Measurements from ENCODE around the gene TTC21B.
A peak's percentile ranks its signal among the peaks of the same experiment; 100 is the strongest.

The TTC21B gene

DNA sequence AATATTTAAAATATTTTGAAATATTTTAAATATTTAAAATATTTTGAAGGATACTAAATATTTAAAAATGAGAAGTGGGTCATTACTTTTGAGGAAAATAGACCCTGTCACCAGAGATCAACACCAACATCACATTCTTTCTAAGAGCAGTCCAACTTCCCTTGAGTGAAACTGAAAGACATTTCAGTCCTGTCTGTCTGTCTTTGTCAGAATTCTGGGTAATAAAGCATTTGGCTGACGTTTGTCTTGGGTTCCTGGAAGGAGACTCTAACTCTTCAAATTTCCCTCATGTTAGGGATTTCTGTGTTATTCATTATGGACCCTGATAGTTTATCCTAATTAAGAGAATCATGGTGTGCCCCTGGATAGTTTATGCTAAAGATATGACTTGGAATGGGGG lies 32.8 kb downstream of the TTC21B start:
- DNase-seq = no peak

DNA sequence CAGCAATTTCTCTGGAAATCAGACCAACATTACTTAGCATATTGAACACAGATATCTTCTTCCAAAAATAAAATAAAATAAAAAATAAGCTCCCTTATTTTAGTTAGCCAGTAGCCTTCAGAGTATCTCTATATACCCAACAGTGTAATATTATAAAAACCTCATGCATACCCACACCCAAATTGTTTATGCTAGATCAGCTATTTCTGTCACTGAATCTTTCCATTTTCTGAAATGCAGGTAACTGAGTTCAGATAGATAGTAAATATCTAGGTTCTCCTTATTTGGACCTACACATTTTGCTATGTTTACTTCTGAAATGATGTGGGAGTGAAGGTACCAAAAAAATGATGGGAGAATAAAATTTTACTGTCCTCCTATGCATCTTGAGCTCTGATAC lies 39.9 kb downstream of the TTC21B start:
- no peak for DNase-seq

DNA sequence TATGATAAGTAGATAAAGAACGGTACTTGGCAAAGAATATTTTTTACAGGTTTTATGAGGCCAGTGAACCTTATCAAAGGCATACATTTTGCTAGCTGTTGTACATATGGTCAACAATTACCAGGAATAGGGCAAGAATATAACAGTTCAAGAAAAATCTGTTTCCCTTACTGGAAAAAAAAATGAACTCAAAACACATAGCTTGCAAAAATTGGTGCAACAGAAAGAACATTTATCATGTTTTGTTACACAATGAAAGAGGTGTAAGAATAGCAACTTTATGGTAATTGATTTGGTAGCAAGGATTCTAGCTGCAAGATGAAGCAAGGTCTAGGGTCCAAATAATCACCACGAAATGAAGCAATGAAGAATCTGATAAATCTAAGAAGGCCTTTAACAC lies 41.6 kb downstream of the TTC21B start:
- no peak for DNase-seq

DNA sequence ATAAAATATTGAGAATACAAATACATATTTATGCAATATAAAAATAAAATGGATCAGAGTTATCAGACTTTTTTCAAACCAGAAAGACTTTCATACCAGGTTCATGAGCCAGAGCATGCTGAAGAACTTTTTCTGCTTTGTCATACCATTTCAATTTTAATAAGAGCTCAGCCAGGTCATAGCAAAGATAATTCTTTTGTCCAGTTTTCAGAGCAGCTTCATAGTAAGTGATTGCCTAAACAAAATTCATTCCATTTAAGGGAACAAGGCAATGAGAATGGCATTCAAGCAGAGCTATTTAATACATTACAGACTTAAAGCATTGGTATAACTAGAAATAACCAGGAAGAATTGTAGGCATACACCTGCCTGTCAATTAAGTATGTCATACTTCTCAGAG lies 42.3 kb downstream of the TTC21B start:
- DNase-seq = no peak

DNA sequence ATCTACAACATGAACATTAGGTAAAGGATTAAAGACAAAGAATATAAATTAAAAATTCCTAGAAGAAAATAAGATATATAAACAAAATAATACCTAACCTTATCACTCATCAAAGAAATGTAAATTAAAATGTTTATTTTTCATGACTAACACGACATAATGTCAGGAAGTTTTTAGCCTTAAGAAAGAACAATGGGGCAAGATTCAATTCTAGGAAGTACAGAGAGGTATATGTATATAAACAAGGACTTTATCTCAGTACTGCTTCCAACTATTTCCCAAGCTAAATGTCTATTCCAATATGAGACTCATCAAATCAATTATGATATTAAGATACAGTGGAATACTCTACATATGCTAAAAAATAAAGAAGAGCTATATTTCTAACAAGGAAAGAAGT lies 44.1 kb downstream of the TTC21B start:
- DNase-seq = no peak

DNA sequence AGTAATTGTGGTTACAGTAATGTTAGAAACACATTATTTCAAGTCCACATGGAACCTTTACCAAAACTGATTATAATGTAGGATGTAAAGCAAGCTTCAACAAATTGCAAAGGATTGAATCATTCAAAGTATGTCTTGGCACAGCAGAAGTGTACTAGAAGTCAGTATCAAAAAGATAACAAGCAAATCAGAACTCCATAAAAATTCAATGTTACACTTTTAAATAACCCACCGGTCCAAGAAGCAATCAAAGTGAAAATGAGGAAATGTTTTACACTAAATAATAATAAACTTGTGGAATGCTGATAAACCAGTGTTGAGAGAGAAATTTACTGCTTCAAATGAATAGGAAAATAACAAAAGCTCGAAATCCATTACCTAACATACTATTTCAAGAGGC lies 47.7 kb downstream of the TTC21B start:
- DNase-seq = no peak

DNA sequence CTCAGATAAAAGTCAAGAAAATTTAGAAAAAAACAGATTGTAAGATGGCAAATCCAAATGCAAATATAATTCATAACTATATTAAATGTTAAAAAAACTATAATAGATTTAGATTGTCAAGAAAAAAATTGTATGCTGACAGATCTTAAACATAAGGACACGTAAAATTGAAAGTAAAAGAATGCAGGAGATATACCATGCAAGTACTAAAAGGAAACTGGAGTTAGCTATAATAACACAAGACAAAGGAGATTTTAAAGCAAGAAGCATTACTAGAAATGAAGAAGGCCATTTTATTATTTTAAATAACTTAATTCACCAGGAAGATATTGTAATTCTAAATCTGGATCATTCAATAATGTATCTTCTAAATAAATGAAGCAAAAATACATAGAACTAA lies 48.3 kb downstream of the TTC21B start:
- DNase-seq = no peak

DNA sequence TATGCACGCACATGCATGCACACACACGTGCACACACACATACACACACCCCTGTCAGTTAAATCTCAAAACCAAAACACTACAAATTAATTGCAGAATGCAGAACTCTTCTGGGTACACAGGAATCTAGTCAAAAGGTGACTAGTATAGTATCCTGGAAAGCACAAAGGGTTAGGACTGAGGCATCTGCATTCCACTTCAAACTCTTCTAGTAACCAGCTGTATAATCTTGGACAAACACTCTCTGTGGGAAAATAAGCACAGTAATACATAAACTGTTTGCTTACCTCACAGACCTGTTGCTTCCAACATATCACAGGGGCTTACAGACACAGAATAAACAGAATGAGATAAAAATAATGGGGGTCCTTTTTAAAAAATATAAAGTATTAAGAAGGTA lies 49.1 kb downstream of the TTC21B start:
- no peak for DNase-seq

DNA sequence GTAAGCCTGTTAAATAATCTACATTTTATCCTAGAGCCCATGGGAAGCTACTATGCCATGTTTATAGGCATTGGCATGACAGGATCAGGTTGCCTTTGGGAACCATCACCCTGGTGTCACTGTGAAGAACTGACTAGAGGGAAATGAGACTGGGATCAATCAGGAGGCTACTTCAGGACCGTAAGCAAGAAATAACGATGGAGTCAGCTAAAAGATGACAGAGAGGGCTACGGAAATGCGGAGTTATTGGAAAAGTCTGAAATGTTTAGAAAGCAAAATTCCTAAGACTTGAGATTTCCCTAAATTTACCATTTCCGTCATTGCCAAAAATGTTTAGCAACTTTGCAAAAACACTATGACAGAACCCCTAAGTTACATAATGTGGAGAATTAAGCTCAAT lies 50.2 kb downstream of the TTC21B start:
- no peak for DNase-seq

DNA sequence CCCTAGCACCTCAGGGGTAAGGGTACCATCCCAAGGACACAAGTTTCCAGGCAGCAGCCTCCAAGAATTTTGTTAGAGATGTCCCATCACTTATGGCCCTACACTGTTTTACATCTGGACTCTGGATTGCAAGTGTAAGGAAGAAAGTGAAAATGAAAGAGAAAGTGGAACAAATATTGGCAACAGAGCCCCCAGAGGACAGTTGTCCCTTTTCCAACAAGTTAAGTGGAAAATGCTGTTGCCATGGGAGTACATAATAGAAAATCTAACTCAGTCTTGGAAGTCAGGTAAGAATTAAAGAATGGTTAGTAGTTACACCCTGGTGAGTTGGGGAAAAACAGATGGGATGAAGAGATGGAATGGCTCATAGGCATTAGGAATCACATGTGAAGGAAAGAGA lies 50.6 kb downstream of the TTC21B start:
- DNase-seq = peak; percentile 8

DNA sequence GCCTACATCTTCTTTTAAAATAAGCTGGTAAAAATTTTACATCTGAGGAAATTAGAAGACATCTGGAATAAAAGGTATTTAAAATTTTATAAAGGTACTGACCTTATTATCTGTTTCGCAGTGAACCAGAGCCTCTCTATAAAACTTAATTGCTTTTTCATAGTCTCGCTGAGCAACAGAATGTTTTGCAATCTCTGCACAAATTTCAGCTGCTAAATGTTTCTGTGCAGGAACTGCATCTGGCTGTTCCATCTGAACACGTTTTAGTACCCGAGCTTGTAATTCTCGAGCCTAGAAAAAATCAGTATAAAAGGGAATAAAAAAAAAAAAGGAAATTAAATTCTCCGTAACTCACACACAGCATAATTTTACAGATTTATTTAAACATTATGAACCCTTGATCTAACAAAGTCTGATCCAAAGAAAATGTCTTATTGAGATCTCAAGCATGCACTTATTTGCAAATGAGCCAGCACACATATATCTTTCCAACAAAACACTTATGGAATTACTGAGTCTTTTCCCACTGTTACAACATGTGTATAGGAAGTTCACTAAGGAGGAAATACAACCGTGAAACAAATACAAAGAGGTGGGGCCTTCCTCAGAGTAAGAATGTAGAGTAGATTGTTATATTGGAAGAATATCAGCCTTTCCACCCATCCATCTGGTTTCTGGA lies 51.8 kb downstream of the TTC21B start:
- DNase-seq = no peak

DNA sequence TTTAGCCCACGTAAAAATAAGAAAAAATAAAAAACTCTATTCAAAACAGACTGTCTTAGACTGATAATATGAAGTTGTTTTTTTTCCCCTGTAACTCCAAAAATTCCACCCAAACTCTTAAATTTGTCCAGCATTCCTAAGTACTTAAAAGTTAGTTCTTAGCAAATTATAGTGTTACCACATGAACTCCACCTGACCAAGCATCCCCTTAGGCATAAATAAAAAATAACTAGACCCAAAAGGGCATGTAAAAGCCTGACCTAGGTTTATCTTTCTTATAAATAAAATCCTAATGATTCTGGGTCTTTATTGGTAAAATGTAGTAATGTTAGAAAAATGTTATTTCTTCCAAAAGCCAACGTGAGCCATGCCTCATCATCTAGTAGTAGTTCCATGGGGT lies 54.3 kb downstream of the TTC21B start:
- no peak for DNase-seq

DNA sequence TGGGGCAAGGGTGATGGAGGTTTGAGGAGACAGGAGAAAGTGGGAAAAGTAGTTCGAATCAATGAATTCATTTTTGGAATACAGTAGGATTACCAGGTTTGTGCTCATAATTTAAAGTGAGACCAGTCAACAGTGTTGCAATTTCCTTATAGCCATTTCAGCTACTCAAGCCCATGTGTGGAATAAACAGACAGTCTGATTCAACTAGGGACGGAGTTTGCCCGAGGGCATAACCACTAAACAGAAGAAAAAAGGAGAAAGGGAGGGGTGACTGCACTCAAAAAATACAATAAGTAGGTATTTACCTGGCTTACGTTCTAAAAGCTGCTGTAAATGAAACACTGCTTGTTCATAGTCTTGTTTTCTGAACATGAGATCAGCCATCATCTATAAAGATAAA lies 55.2 kb downstream of the TTC21B start:
- DNase-seq = no peak

DNA sequence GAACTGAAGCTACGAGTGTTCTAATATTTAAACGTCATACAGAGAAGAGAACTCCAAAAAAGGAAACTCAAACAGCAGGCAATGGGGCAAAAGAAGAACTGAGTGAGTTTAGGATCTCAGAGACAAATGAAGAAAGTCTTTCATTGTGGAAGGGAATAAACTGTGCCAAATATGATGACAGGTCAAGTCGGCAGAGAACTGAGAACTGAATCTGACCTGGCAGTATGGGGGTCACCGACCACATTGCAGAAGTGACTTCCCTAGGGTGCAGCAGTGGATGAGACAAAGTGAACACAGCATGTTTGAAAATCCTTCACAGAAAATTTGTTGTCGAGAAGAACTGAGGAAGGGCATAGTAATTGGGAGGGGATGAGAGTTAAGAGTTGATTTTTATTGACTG lies 55.9 kb downstream of the TTC21B start:
- no peak for DNase-seq

DNA sequence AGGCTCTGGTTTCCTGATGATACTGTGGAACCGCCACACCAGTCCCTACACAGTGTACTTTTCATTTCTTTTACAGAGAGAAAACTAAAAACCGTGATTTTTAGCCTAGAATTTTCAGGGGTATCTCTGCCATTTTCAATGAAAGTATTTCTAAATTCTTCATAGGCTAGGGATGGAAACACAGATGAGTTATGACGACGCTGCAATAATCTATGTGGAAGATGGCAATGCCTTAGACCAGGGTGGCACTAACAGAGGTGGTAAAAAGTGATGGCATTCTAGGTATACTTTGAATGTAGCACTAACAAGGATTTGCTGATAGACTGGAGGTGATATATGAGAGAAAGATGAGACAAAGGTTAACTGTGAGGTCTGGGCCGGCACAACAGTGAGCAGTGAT lies 56.5 kb downstream of the TTC21B start:
- DNase-seq = no peak

DNA sequence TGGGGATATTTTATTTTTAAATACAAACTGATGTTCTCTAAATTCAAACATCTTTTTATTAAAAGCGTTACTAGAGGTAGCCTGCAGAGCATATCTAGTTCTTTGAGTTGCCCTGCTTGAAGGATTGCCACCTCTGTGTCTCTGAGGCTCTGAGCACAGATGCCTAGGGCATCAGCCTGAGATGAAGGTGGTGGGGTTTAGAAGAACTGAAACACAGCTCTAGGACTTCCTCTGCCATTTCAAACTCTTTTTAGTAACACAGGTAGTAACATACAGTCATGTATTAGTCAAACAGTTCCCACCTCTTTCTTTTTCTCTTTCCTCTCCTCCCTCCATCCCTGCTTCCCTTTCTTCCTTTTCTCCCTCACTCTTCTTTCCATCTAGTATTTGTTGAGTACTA lies 57.6 kb downstream of the TTC21B start:
- DNase-seq = no peak

DNA sequence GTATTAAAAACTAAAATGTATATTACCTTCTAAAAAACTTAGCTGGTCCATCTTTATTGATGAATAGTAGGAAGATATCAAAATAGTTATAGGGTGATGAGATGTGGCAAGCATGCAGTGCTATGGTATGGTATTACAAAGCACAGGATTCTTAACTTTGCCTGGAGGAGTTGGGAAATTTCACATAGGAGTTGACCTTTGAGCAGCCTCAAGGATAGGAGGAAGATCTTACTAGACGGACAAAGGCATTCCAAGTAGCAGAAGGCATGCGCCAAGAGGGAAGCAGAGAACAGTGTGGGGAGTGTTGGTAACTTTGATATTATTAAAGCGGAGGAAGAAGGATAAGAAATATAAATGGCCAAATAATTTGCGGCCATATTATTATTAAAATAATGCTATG lies 60.0 kb downstream of the TTC21B start:
- DNase-seq = no peak

DNA sequence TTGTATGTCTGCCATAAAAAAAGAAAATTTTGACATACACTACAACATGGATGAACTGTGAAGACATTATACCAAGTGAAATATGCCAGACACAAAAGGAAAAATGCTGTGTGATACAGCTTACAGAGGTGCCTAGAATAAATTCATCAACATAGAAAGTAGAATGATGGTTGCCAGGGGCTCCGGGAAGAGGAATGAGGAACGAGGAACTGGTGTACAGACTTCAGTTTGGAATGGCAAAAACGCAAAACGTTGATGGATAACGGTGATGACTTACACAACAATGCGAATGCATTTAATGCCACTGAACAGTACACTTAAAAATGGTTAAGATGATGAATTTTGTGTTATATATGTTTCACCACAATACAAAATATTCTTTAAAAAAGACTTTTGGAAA lies 61.0 kb downstream of the TTC21B start:
- no peak for DNase-seq

DNA sequence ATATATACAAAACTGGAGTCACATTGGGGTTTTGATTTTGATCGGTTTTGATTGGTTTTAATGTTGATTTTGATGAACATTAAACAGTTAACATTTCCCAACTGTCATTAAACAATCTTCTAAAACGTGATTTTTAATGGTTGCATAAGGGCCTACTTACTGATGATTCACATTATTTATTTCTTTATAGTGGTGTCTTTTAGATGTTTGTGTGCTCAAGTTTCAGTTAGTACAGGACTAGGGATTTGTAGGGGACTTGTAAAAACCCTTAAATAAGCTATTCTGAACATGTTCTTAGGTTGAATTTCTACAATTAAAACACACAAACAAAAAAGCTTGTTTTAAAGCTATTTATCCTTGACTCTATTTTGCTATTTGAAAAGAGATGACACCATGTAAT lies 61.6 kb downstream of the TTC21B start:
- DNase-seq = no peak

DNA sequence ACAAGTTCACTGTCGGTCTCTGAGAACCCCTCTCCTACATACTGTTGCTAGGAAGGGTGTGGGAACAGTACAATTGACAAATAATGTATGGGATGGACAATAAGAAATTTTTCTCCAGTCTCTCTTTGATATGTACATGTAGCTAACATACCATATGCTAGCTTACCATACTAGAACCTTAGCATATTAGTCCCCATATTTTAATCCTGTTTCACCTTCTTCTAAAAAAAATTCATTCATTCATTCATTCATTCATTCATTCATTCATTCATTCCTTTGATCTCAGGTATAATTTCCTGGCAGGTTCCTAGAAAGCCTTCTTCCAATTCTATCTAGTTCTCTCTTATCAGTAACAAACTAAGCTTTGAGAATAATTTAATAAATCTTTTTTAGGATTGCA lies 62.2 kb downstream of the TTC21B start:
- no peak for DNase-seq

DNA sequence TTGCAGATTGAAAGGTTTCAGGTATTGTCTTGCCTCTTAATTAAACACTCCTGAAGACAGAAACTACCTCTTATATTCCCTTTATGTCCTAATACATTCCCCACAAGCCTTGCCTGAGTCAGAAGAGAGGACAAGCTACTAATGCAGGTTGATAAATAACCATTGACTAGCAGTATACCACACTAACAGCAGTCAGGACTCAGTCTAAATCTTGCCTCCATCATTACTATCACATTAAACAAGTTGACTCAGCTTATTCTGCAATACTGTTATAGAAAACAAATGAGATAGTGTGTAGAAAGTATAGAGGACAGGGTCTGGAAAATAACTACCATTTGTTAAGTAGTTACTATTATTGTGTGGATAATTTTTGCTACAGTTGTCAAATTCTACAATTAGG lies 63.8 kb downstream of the TTC21B start:
- no peak for DNase-seq

DNA sequence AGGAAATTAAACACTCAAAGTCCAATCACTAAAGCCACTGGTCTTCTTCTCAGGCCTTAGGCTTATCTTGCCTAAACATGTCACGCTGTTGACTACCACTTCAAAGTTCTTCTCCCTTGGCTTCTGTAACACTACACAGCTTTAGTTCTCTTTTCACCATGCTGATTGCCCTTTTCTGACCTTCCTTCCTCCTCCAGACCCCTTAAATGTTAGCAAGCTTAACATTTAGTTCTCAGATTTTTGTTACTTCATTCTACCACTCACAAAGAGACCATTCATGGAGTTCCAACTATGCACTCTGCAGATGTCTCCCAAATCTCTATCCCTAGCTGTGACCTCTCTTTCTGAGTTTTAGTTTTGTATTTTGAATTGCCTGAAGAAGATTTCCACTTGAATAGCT lies 64.4 kb downstream of the TTC21B start:
- no peak for DNase-seq

DNA sequence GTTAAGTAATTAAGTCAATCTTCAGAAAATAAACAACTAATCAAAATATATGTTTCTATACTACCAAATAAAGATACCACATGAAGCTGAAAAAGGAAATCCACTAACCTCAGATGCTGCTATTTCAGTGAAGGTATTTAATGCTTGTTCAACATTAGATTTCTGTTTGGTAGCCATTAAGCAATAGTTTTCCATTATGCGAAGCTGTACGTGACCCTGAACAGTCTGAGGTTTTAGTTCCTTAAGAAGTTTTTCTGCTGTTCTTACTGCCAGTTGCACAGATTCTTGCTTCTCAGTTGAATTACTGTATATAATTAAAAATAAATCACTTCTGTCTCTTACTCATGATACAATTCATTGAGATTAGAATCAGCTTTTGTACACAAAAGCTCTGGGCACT lies 65.4 kb downstream of the TTC21B start:
- no peak for DNase-seq

DNA sequence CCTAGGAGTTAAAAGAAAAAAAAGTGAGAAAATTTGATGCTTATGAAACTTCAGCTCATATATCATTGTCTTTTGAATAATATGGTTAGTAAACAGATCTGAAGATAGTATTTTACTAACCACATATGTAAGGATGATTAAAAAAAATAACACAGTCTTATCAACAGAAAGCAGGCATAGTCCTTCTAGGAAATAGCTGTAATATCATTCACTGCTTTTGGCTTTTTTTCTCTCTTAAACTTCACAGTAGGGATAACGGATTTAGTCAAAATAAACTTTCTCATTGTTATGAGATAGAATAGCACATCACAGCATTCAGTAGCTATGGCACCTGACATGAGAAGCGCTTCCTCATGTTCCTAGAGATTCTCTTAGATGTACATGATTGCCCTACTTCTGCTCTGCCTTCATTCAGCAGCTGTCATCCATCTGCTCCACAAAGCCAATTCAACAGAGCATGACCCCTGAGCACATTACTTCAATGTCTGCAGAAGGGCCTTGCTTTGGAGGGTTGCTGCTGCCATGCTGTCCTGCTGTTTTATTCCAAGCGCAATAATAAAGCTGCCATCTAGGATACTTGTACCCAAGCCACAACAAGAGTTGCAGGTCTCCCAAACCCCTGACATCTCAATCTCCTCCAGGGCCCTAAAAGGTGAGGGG lies 67.0 kb downstream of the TTC21B start:
- DNase-seq = no peak

All from NCI-H2029 treated with DMSO at 0.1 percent for 48 hours (cell line).